ENCODE measurements around the gene PIP4K2A. TPM values are rescaled to one million over a fixed set of nuclear protein-coding genes. Genes with fewer than 3 reads are reported as not detected.
A peak's percentile ranks its signal among the peaks of the same experiment; 100 is the strongest.

PIP4K2A gene
- total and polyA plus RNA-seq, 5 donors from 2014 or later, result 41.3 to 156 (median 55.2) TPM

- no peak overlapping the region for H3K27ac ChIP-seq (ENCODE audit: insufficient read depth, low read length, poor library complexity, severe bottlenecking)
- peaks cover 14% of the 10 kb centered on the region for H3K4me1 ChIP-seq (ENCODE audit: control insufficient read depth, insufficient read depth, low read length, poor library complexity, severe bottlenecking)
- H3K27me3 ChIP-seq (ENCODE audit: control insufficient read depth, insufficient read depth, low read length), result no peaks in the 10 kb centered on the region
- H3K36me3 ChIP-seq (ENCODE audit: control insufficient read depth, insufficient read depth, low read length), result peaks cover 55% of the 10 kb centered on the region
- peaks cover 46% of the 10 kb centered on the region for H3K36me3 Mint-ChIP-seq
- H3K9me3 ChIP-seq (ENCODE audit: control insufficient read depth in 2 of 2, low read length in 2 of 2), result no peaks in the 10 kb centered on the region
- no peak for ATAC-seq (ENCODE audit: low read depth in 2 of 2)
- DNase-seq, result no peak
- H3K9me3 Mint-ChIP-seq, result no peaks in the 10 kb centered on the region
- H3K4me3 ChIP-seq (ENCODE audit: low read depth, low read length), result no peak overlapping the region
- H3K4me3 Mint-ChIP-seq, result no peak overlapping the region
- no peaks in the 10 kb centered on the region for H3K27me3 Mint-ChIP-seq
- peak overlapping the region in 2 of 3 donors; percentile 65 to 76 for H3K27ac Mint-ChIP-seq
- H3K4me1 Mint-ChIP-seq, result peaks cover 6 to 72% (median 51%) of the 10 kb centered on the region in 4 donors
Measured at GRCh38 chr10:22593636-22594198, 120.7 kb downstream of the PIP4K2A start.

GRCh38 chr10:22593026-22593425 lies 121.4 kb downstream of the PIP4K2A start:
- Histone ChIP-seq H3K27me3 (ENCODE audit: control insufficient read depth, insufficient read depth, low read length) (no peaks in the 10 kb centered on the region), H3K36me3 (ENCODE audit: control insufficient read depth, insufficient read depth, low read length) (peaks cover 55% of the 10 kb centered on the region), H3K4me1 (ENCODE audit: control insufficient read depth, insufficient read depth, low read length, poor library complexity, severe bottlenecking) (peaks cover 11% of the 10 kb centered on the region), H3K27ac (ENCODE audit: insufficient read depth, low read length, poor library complexity, severe bottlenecking) (no peak overlapping the region), H3K4me3 (ENCODE audit: low read depth, low read length) (no peak overlapping the region), H3K9me3 (ENCODE audit: control insufficient read depth in 2 of 2, low read length in 2 of 2) (no peaks in the 10 kb centered on the region)
- Mint-ChIP-seq H3K9me3 (no peaks in the 10 kb centered on the region), H3K36me3 (peaks cover 48% of the 10 kb centered on the region), H3K4me3 (no peak overlapping the region), H3K27ac (peak overlapping the region in 1 of 3 donors; percentile 65), H3K27me3 (no peaks in the 10 kb centered on the region), H3K4me1 (peaks cover 6 to 69% (median 46%) of the 10 kb centered on the region in 4 donors)
- ATAC-seq (ENCODE audit: low read depth in 2 of 2) (no peak), DNase-seq (no peak)

GRCh38 chr10:22589851-22590514 lies 124.4 kb downstream of the PIP4K2A start:
- Mint-ChIP-seq H3K4me3 (no peak overlapping the region), H3K27ac (peak overlapping the region in 2 of 3 donors; percentile 35 to 83), H3K27me3 (no peaks in the 10 kb centered on the region), H3K9me3 (no peaks in the 10 kb centered on the region), H3K36me3 (peaks cover 46% of the 10 kb centered on the region), H3K4me1 (peaks cover 14 to 67% (median 36%) of the 10 kb centered on the region in 4 donors)
- H3K4me1 ChIP-seq (ENCODE audit: control insufficient read depth, insufficient read depth, low read length, poor library complexity, severe bottlenecking), result peaks cover 6% of the 10 kb centered on the region
- no peak overlapping the region for H3K27ac ChIP-seq (ENCODE audit: insufficient read depth, low read length, poor library complexity, severe bottlenecking)
- ATAC-seq (ENCODE audit: low read depth in 2 of 2) (no peak), DNase-seq (no peak)
- peaks cover 54% of the 10 kb centered on the region for H3K36me3 ChIP-seq (ENCODE audit: control insufficient read depth, insufficient read depth, low read length)
- H3K27me3 ChIP-seq (ENCODE audit: control insufficient read depth, insufficient read depth, low read length), result no peaks in the 10 kb centered on the region
- no peak overlapping the region for H3K4me3 ChIP-seq (ENCODE audit: low read depth, low read length)
- H3K9me3 ChIP-seq (ENCODE audit: control insufficient read depth in 2 of 2, low read length in 2 of 2), result no peaks in the 10 kb centered on the region

- peaks cover 66% of the 10 kb centered on the region for H3K36me3 ChIP-seq (ENCODE audit: control insufficient read depth, insufficient read depth, low read length)
- H3K4me1 ChIP-seq (ENCODE audit: control insufficient read depth, insufficient read depth, low read length, poor library complexity, severe bottlenecking), result peaks cover 6% of the 10 kb centered on the region
- H3K9me3 ChIP-seq (ENCODE audit: control insufficient read depth in 2 of 2, low read length in 2 of 2), result no peaks in the 10 kb centered on the region
- no peaks in the 10 kb centered on the region for H3K27me3 ChIP-seq (ENCODE audit: control insufficient read depth, insufficient read depth, low read length)
- Mint-ChIP-seq H3K27ac (peak overlapping the region in 2 of 3 donors; percentile 22 to 74), H3K36me3 (peaks cover 54% of the 10 kb centered on the region), H3K9me3 (no peaks in the 10 kb centered on the region), H3K4me1 (peaks cover 20 to 64% (median 32%) of the 10 kb centered on the region in 4 donors), H3K27me3 (no peaks in the 10 kb centered on the region), H3K4me3 (no peak overlapping the region)
- DNase-seq (no peak), ATAC-seq (ENCODE audit: low read depth in 2 of 2) (no peak)
- H3K27ac ChIP-seq (ENCODE audit: insufficient read depth, low read length, poor library complexity, severe bottlenecking), result no peak overlapping the region
- no peak overlapping the region for H3K4me3 ChIP-seq (ENCODE audit: low read depth, low read length)
Measured at GRCh38 chr10:22588462-22588861, 125.9 kb downstream of the PIP4K2A start.

GRCh38 chr10:22583683-22584082 lies 130.7 kb downstream of the PIP4K2A start:
- Histone ChIP-seq H3K36me3 (ENCODE audit: control insufficient read depth, insufficient read depth, low read length) (peaks cover 74% of the 10 kb centered on the region), H3K27ac (ENCODE audit: insufficient read depth, low read length, poor library complexity, severe bottlenecking) (no peak overlapping the region), H3K9me3 (ENCODE audit: control insufficient read depth in 2 of 2, low read length in 2 of 2) (no peaks in the 10 kb centered on the region), H3K27me3 (ENCODE audit: control insufficient read depth, insufficient read depth, low read length) (no peaks in the 10 kb centered on the region), H3K4me1 (ENCODE audit: control insufficient read depth, insufficient read depth, low read length, poor library complexity, severe bottlenecking) (peaks cover 6% of the 10 kb centered on the region), H3K4me3 (ENCODE audit: low read depth, low read length) (no peak overlapping the region)
- H3K27ac Mint-ChIP-seq, result peak overlapping the region in 1 of 3 donors; percentile 88
- no peaks in the 10 kb centered on the region for H3K27me3 Mint-ChIP-seq
- H3K4me1 Mint-ChIP-seq, result peaks cover 25 to 57% (median 30%) of the 10 kb centered on the region in 4 donors
- peaks cover 54% of the 10 kb centered on the region for H3K36me3 Mint-ChIP-seq
- no peaks in the 10 kb centered on the region for H3K9me3 Mint-ChIP-seq
- no peak for ATAC-seq (ENCODE audit: low read depth in 2 of 2)
- H3K4me3 Mint-ChIP-seq, result no peak overlapping the region
- no peak for DNase-seq

GRCh38 chr10:22581461-22581860 lies 132.9 kb downstream of the PIP4K2A start:
- Histone ChIP-seq H3K27me3 (ENCODE audit: control insufficient read depth, insufficient read depth, low read length) (no peaks in the 10 kb centered on the region), H3K4me1 (ENCODE audit: control insufficient read depth, insufficient read depth, low read length, poor library complexity, severe bottlenecking) (no peaks in the 10 kb centered on the region), H3K4me3 (ENCODE audit: low read depth, low read length) (no peak overlapping the region), H3K9me3 (ENCODE audit: control insufficient read depth in 2 of 2, low read length in 2 of 2) (no peaks in the 10 kb centered on the region), H3K36me3 (ENCODE audit: control insufficient read depth, insufficient read depth, low read length) (peaks cover 73% of the 10 kb centered on the region), H3K27ac (ENCODE audit: insufficient read depth, low read length, poor library complexity, severe bottlenecking) (no peak overlapping the region)
- peaks cover 59% of the 10 kb centered on the region for H3K36me3 Mint-ChIP-seq
- no peak overlapping the region for H3K4me3 Mint-ChIP-seq
- peak overlapping the region in 2 of 3 donors; percentile 38 to 82 for H3K27ac Mint-ChIP-seq
- DNase-seq, result no peak
- H3K4me1 Mint-ChIP-seq, result peaks cover 32 to 53% (median 37%) of the 10 kb centered on the region in 4 donors
- H3K27me3 Mint-ChIP-seq, result no peaks in the 10 kb centered on the region
- no peak for ATAC-seq (ENCODE audit: low read depth in 2 of 2)
- H3K9me3 Mint-ChIP-seq, result peaks cover 0 to 2% (median 0%) of the 10 kb centered on the region in 7 donors

GRCh38 chr10:22580711-22581110 lies 133.7 kb downstream of the PIP4K2A start:
- Histone ChIP-seq H3K27ac (ENCODE audit: insufficient read depth, low read length, poor library complexity, severe bottlenecking) (no peak overlapping the region), H3K4me3 (ENCODE audit: low read depth, low read length) (no peak overlapping the region), H3K9me3 (ENCODE audit: control insufficient read depth in 2 of 2, low read length in 2 of 2) (no peaks in the 10 kb centered on the region), H3K36me3 (ENCODE audit: control insufficient read depth, insufficient read depth, low read length) (peaks cover 78% of the 10 kb centered on the region), H3K4me1 (ENCODE audit: control insufficient read depth, insufficient read depth, low read length, poor library complexity, severe bottlenecking) (no peaks in the 10 kb centered on the region), H3K27me3 (ENCODE audit: control insufficient read depth, insufficient read depth, low read length) (no peaks in the 10 kb centered on the region)
- Mint-ChIP-seq H3K27ac (peak overlapping the region in 2 of 3 donors; percentile 16 to 82), H3K4me1 (peaks cover 26 to 47% (median 32%) of the 10 kb centered on the region in 4 donors), H3K9me3 (peaks cover 0 to 2% (median 0%) of the 10 kb centered on the region in 7 donors), H3K4me3 (no peak overlapping the region), H3K27me3 (no peaks in the 10 kb centered on the region), H3K36me3 (peaks cover 66% of the 10 kb centered on the region)
- ATAC-seq (ENCODE audit: low read depth in 2 of 2) (no peak), DNase-seq (no peak)

Data from CD4-positive, CD25-positive, alpha-beta regulatory T cell (primary cell).